ENCODE results near the gene U2SURP.

DNA sequence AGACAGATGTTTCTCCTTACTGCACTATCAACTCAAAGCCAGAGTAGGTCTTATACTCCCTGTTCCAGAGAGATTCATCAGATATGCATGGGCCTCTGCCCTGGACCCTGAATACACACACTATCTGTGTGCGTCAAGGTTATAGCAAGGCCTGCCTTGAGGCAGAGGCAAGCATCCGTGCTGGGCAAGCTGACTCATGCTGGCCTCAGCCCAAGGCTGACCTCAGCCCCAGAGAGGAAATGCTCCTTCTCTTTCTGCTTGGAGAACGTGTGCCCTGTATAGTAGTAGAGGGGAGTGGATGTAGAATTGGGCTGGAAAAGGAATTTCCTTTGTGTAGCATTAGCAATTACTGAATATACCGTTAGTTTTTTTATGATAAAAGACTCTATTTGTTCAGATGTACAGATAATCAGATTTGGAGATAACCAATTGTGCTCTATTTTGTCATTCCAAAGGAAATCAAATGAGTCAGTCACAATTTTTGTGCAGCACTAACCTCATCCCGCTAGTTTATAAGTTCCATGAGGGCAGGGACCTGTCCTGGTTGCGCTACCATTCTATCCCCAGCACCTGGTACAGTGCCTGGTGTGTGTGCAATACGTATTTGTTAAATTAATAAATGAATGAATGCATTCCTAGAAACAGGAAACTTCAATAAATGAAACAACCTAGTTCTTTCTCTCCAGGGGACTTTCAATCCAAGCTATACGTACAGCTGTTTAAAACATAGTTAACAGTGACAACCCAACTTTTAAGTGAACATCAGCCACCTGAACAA, 24.6 kb upstream of the U2SURP start:
- TF ChIP-seq GATA2 (IDR thresholded peaks at IDR 0.05; ENCODE audit: low read depth, low read length), result peak; percentile 51
- TF ChIP-seq GATA3 (IDR thresholded peaks at IDR 0.05; ENCODE audit: low read depth, low read length), result peak; percentile 43; the same call in 1 of the 2 replicates
